ENCODE results near the gene CTBP1. TPM values are rescaled to one million over a fixed set of nuclear protein-coding genes. Genes with fewer than 3 reads are reported as not detected.
A peak's percentile ranks its signal among the peaks of the same experiment; 100 is the strongest.

CTBP1 gene
- total RNA-seq, 1 donor = 246 TPM

DNA sequence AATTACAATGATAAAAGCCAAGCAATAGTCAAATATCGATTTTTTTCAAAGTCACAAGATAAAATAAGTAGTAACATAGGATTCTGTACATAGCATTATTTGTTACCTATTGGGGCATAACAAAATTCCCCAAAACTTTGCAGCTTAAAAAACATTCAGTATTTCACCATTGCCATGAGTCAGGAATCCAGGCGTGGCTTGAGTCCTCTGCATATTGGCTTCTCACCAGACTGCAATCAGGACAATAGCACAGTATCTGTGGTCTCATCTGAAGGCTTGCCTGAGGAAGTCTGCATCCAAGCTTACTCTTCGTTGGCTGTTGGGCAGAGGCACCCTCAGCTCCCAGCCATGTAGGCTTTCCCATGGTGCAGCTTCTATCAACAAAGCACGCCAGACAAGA lies 6.2 kb upstream of the CTBP1 start:
- H3K27ac ChIP-seq (ENCODE audit: low read depth, low read length) = no peak overlapping the region
- H4K20me1 ChIP-seq (ENCODE audit: insufficient read depth, low read length) = no peaks in the 10 kb centered on the region
- H3K27me3 ChIP-seq (ENCODE audit: insufficient read depth, low read length) = no peaks in the 10 kb centered on the region
- TF ChIP-seq, protein P1, sequence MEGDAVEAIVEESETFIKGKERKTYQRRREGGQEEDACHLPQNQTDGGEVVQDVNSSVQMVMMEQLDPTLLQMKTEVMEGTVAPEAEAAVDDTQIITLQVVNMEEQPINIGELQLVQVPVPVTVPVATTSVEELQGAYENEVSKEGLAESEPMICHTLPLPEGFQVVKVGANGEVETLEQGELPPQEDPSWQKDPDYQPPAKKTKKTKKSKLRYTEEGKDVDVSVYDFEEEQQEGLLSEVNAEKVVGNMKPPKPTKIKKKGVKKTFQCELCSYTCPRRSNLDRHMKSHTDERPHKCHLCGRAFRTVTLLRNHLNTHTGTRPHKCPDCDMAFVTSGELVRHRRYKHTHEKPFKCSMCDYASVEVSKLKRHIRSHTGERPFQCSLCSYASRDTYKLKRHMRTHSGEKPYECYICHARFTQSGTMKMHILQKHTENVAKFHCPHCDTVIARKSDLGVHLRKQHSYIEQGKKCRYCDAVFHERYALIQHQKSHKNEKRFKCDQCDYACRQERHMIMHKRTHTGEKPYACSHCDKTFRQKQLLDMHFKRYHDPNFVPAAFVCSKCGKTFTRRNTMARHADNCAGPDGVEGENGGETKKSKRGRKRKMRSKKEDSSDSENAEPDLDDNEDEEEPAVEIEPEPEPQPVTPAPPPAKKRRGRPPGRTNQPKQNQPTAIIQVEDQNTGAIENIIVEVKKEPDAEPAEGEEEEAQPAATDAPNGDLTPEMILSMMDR (IDR thresholded peaks at IDR 0.05; ENCODE audit: extremely low read depth, low read depth, low read length) = no peak
- H3K9me3 ChIP-seq (ENCODE audit: low read depth, low read length) = peaks cover 7% of the 10 kb centered on the region
- peak; percentile 56 for DNase-seq (ENCODE audit: insufficient read length, low spot score, missing footprints)
- no peak overlapping the region for H3K4me2 ChIP-seq (ENCODE audit: insufficient read depth, low read length)
- H3K79me2 ChIP-seq (ENCODE audit: insufficient read depth, low read length) = peaks cover 5% of the 10 kb centered on the region
- H3K4me1 ChIP-seq (ENCODE audit: insufficient read depth, low read length) = peaks cover 2% of the 10 kb centered on the region
- no peak overlapping the region for H3K4me3 ChIP-seq (ENCODE audit: insufficient read depth, low read length)
- peaks cover 7% of the 10 kb centered on the region for H3K36me3 ChIP-seq (ENCODE audit: insufficient read depth, low read length)
- H2AFZ ChIP-seq (ENCODE audit: low read length) = no peak overlapping the region

DNA sequence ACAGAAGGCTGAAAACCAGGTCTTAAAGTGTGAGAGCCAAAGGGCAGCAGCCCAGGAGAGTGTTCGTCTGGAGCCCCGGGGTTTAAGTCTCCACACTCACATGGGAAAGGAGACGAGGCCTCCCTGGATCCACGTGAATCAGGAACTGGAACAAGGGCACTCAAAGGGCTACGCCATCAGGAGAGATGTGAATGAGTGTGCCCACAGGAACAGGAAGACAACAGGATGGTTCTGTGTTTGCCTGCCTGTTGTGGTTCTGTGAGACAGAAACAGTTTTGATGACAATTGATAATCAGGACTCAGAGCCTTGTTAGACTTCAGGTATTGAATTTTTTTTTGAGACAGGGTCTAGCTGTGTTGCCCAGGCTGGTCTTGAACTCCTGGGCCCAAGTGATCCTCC lies 4.9 kb upstream of the CTBP1 start:
- Histone ChIP-seq H3K27me3 (ENCODE audit: insufficient read depth, low read length) (no peaks in the 10 kb centered on the region), H3K4me2 (ENCODE audit: insufficient read depth, low read length) (no peak overlapping the region), H3K9me3 (ENCODE audit: low read depth, low read length) (peaks cover 7% of the 10 kb centered on the region), H2AFZ (ENCODE audit: low read length) (no peak overlapping the region), H4K20me1 (ENCODE audit: insufficient read depth, low read length) (no peaks in the 10 kb centered on the region), H3K27ac (ENCODE audit: low read depth, low read length) (no peak overlapping the region), H3K79me2 (ENCODE audit: insufficient read depth, low read length) (peaks cover 12% of the 10 kb centered on the region), H3K4me1 (ENCODE audit: insufficient read depth, low read length) (peaks cover 5% of the 10 kb centered on the region), H3K4me3 (ENCODE audit: insufficient read depth, low read length) (no peak overlapping the region), H3K36me3 (ENCODE audit: insufficient read depth, low read length) (peaks cover 7% of the 10 kb centered on the region)
- TF ChIP-seq, protein P1 (IDR thresholded peaks at IDR 0.05; ENCODE audit: extremely low read depth, low read depth, low read length) = no peak
- no peak for DNase-seq (ENCODE audit: insufficient read length, low spot score, missing footprints)

DNA sequence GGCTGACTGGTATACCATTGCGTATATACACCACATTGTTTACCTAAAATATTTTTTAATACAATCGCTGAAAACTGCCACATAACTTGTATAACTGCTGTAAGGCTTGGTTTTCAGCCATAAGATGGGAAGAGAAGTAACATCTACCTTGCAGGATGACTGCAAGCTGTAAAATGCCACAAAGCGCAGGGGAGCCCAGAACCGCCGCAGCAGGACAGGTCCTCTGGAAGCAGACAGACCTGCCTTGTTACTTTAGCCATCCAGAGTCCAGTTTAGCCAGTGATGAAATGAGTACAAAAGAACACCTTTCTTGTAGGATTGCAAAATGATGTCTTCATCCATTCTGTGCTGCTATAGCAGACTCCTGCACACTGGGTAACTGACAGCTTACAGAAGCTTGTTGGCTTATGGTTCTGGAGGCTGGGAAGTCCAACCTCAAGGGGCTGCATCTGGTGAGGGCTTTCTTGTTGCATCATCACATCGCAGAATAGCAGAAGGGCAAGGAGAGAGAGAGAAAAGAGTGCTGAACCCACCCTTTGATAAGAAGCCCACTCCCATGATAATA lies 4.1 kb upstream of the CTBP1 start:
- no peaks in the 10 kb centered on the region for H4K20me1 ChIP-seq (ENCODE audit: insufficient read depth, low read length)
- H3K4me2 ChIP-seq (ENCODE audit: insufficient read depth, low read length) = no peak overlapping the region
- peaks cover 7% of the 10 kb centered on the region for H3K36me3 ChIP-seq (ENCODE audit: insufficient read depth, low read length)
- no peak overlapping the region for H3K4me3 ChIP-seq (ENCODE audit: insufficient read depth, low read length)
- H2AFZ ChIP-seq (ENCODE audit: low read length) = no peak overlapping the region
- peaks cover 7% of the 10 kb centered on the region for H3K9me3 ChIP-seq (ENCODE audit: low read depth, low read length)
- TF ChIP-seq, protein P1 (IDR thresholded peaks at IDR 0.05; ENCODE audit: extremely low read depth, low read depth, low read length) = no peak
- H3K4me1 ChIP-seq (ENCODE audit: insufficient read depth, low read length) = peaks cover 5% of the 10 kb centered on the region
- DNase-seq (ENCODE audit: insufficient read length, low spot score, missing footprints) = no peak
- no peak overlapping the region for H3K27ac ChIP-seq (ENCODE audit: low read depth, low read length)
- H3K79me2 ChIP-seq (ENCODE audit: insufficient read depth, low read length) = peaks cover 12% of the 10 kb centered on the region
- no peaks in the 10 kb centered on the region for H3K27me3 ChIP-seq (ENCODE audit: insufficient read depth, low read length)

DNA sequence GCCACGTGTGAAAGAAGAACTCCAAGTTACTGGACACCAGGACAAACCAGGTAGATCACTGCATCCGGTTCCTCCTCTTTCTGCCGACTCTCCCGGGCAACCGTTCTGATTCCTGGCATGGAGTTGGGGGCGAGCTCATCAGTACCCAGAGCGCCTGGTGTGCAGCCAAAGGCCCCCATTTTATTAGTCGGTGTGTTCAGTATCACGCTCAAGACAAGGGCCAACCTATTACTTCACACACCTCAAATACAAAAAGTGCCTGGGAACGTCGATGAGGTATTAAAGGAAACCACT lies 2.8 kb upstream of the CTBP1 start:
- H3K9me3 ChIP-seq (ENCODE audit: low read depth, low read length) = peaks cover 7% of the 10 kb centered on the region
- no peaks in the 10 kb centered on the region for H3K27me3 ChIP-seq (ENCODE audit: insufficient read depth, low read length)
- TF ChIP-seq, protein P1 (IDR thresholded peaks at IDR 0.05; ENCODE audit: extremely low read depth, low read depth, low read length) = no peak
- peak; percentile 67 for DNase-seq (ENCODE audit: insufficient read length, low spot score, missing footprints)
- H3K4me1 ChIP-seq (ENCODE audit: insufficient read depth, low read length) = peaks cover 12% of the 10 kb centered on the region
- peaks cover 7% of the 10 kb centered on the region for H3K36me3 ChIP-seq (ENCODE audit: insufficient read depth, low read length)
- H3K79me2 ChIP-seq (ENCODE audit: insufficient read depth, low read length) = peaks cover 23% of the 10 kb centered on the region
- H3K4me2 ChIP-seq (ENCODE audit: insufficient read depth, low read length) = no peak overlapping the region
- H3K27ac ChIP-seq (ENCODE audit: low read depth, low read length) = no peak overlapping the region
- H3K4me3 ChIP-seq (ENCODE audit: insufficient read depth, low read length) = no peak overlapping the region
- H4K20me1 ChIP-seq (ENCODE audit: insufficient read depth, low read length) = peaks cover 6% of the 10 kb centered on the region
- H2AFZ ChIP-seq (ENCODE audit: low read length) = no peak overlapping the region
